Hepatocyte (in vitro differentiated cells): ENCODE data around the gene SKA3. TPM values are rescaled to one million over a fixed set of nuclear protein-coding genes. Genes with fewer than 3 reads are reported as not detected.
A peak's percentile ranks its signal among the peaks of the same experiment; 100 is the strongest.
"Not testable (repeated sequence)": the region's sequence is repeated elsewhere in the genome, so short reads cannot be mapped to it uniquely, and the experiment has no call there.

ENCODE experiments used
- DNase-seq: peaks from one replicate; pipeline ENCODE4 v3.0.0-alpha.2; 2016; ENCODE audit warnings: low spot score
- H2AFZ ChIP-seq: fragments of 200-600 bp; sonication (generic); 2 replicates; pipeline ENCODE4 v1.6.0; 2016; ENCODE audit warnings: antibody characterized with exemption, mild to moderate bottlenecking
- H3K27ac ChIP-seq: fragments of 200-600 bp; sonication (generic); 2 replicates; pipeline ENCODE4 v1.5.1; 2016; ENCODE audit warnings: mild to moderate bottlenecking
- H3K27me3 ChIP-seq: fragments of 200-600 bp; sonication (generic); 2 replicates; pipeline ENCODE4 v1.6.1; 2016
- H3K36me3 ChIP-seq: fragments of 200-600 bp; sonication (generic); replicated peaks from 2 replicates; pipeline ENCODE4 v1.5.1; 2016; ENCODE audit warnings: low read depth; ENCODE audit not compliant: insufficient read depth
- H3K4me1 ChIP-seq: fragments of 200-600 bp; sonication (generic); 2 replicates; pipeline ENCODE4 v1.5.1; 2016; ENCODE audit warnings: mild to moderate bottlenecking, moderate library complexity; ENCODE audit not compliant: insufficient read depth
- H3K4me2 ChIP-seq: fragments of 200-600 bp; sonication (generic); 2 replicates; pipeline ENCODE4 v1.6.0; 2016
- H3K4me3 ChIP-seq: fragments of 200-600 bp; sonication (generic); 2 replicates; pipeline ENCODE4 v1.5.1; 2016; ENCODE audit warnings: mild to moderate bottlenecking
- H3K79me2 ChIP-seq: fragments of 200-600 bp; sonication (generic); 2 replicates; pipeline ENCODE4 v1.6.0; 2017; ENCODE audit warnings: mild to moderate bottlenecking
- H3K9me2 ChIP-seq: fragments of 200-600 bp; sonication (generic); replicated peaks from 2 replicates; pipeline ENCODE4 v1.6.0; 2017; ENCODE audit warnings: mild to moderate bottlenecking; ENCODE audit not compliant: insufficient read depth
- H3K9me3 ChIP-seq: fragments of 200-600 bp; sonication (generic); 2 replicates; pipeline ENCODE4 v1.5.1; 2016; ENCODE audit warnings: low read depth, mild to moderate bottlenecking
- H4K20me1 ChIP-seq: fragments of 200-600 bp; sonication (generic); 2 replicates; pipeline ENCODE4 v1.6.0; 2016; ENCODE audit warnings: mild to moderate bottlenecking; ENCODE audit not compliant: insufficient read depth, poor library complexity, severe bottlenecking
- CTCF ChIP-seq: fragments of 200-600 bp; sonication (generic); IDR thresholded peaks from 2 replicates; pipeline ENCODE4 v1.5.1; 2016; ENCODE audit warnings: antibody characterized with exemption, mild to moderate bottlenecking; ENCODE audit not compliant: poor library complexity
- EZH2 ChIP-seq: fragments of 200-600 bp; sonication (generic); IDR thresholded peaks from 2 replicates; pipeline ENCODE4 v1.6.1; 2016; ENCODE audit warnings: antibody characterized with exemption, mild to moderate bottlenecking, borderline replicate concordance
- EZH2phosphoT487 ChIP-seq: fragments of 200-600 bp; sonication (generic); IDR thresholded peaks from one replicate; pipeline ENCODE4 v1.6.1; 2018; ENCODE audit warnings: antibody characterized with exemption, mild to moderate bottlenecking, low read depth, moderate library complexity; ENCODE audit not compliant: unreplicated experiment, severe bottlenecking
- WGBS: methylation state at CpG from one replicate; pipeline ENCODE4 v1.1.6; 2016; ENCODE audit warnings: low lambda C conversion rate; ENCODE audit errors: missing lambda C conversion rate; 5-methylcytosine and 5-hydroxymethylcytosine counted together
- polyA plus RNA-seq: library from polyadenylated mRNA; unstranded; fragments of >200 nt; fragmentation: Nextera tagmentation; extraction: Ambion mirVana; gene quantifications from 2 replicates; pipeline ENCODE4 v1.2.1, GENCODE V29; 2016
- total RNA-seq: library from RNA; depleted of rRNA; stranded (reverse); fragments of >200 nt; gene quantifications from 2 replicates; pipeline ENCODE4 v1.2.3, GENCODE V29; 2014

The SKA3 gene
- total and polyA plus RNA-seq, 2 experiments from 2014 or later, result 4.9 to 5.6 TPM

GRCh38 chr13:21175656-21176214, 617 bp downstream of the SKA3 start:
- H3K79me2 ChIP-seq, result peaks cover 39% of the 10 kb centered on the region
- 4% methylated on average over 13 of the region's 13 CpGs for WGBS
- H4K20me1 ChIP-seq, result no peaks in the 10 kb centered on the region
- peak overlapping the region; percentile 78 for H3K4me2 ChIP-seq
- TF ChIP-seq EZH2phosphoT487 (no peak), CTCF (no peak), EZH2 (no peak)
- H3K36me3 ChIP-seq, result no peaks in the 10 kb centered on the region
- peak overlapping the region; percentile 46 for H3K27ac ChIP-seq
- H3K9me2 ChIP-seq, result no peaks in the 10 kb centered on the region
- DNase-seq, result no peak
- H2AFZ ChIP-seq, result peak overlapping the region; percentile 84
- peaks cover 11% of the 10 kb centered on the region for H3K4me1 ChIP-seq
- no peaks in the 10 kb centered on the region for H3K27me3 ChIP-seq
- H3K9me3 ChIP-seq, result no peaks in the 10 kb centered on the region
- peak overlapping the region; percentile 68 for H3K4me3 ChIP-seq

GRCh38 chr13:21173767-21174166, 2.6 kb downstream of the SKA3 start:
- not testable (repeated sequence) for H3K27ac ChIP-seq, H3K4me3 ChIP-seq, H3K4me2 ChIP-seq, H4K20me1 ChIP-seq, H3K9me3 ChIP-seq, H3K36me3 ChIP-seq, DNase-seq, H2AFZ ChIP-seq, H3K27me3 ChIP-seq, H3K9me2 ChIP-seq
- Histone ChIP-seq H3K4me1 (peaks cover 11% of the 10 kb centered on the region), H3K79me2 (peaks cover 33% of the 10 kb centered on the region)
- 0% methylated on average over 1 of the region's 1 CpG for WGBS

- Histone ChIP-seq H3K4me1 (no peaks in the 10 kb centered on the region), H3K36me3 (no peaks in the 10 kb centered on the region), H3K9me2 (no peaks in the 10 kb centered on the region), H3K27me3 (no peaks in the 10 kb centered on the region), H3K4me3 (no peak overlapping the region), H2AFZ (no peak overlapping the region), H3K9me3 (no peaks in the 10 kb centered on the region), H3K79me2 (peaks cover 16% of the 10 kb centered on the region), H4K20me1 (no peaks in the 10 kb centered on the region), H3K27ac (no peak overlapping the region), H3K4me2 (no peak overlapping the region)
- TF ChIP-seq EZH2phosphoT487 (no peak), CTCF (no peak), EZH2 (no peak)
- no peak for DNase-seq
- whole genome bisulfite sequencing, result 96% methylated on average over 9 of the region's 9 CpGs
These were observed 4.9 kb downstream of the SKA3 start for GRCh38 chr13:21171420-21171819.

GRCh38 chr13:21165606-21166005, 10.7 kb downstream of the SKA3 start:
- not testable (repeated sequence) for H3K4me2 ChIP-seq, H3K4me1 ChIP-seq, H3K79me2 ChIP-seq, H3K4me3 ChIP-seq, H3K9me3 ChIP-seq, H4K20me1 ChIP-seq, H3K9me2 ChIP-seq, H3K27me3 ChIP-seq, H3K36me3 ChIP-seq, DNase-seq, H2AFZ ChIP-seq, H3K27ac ChIP-seq
- WGBS, result 87% methylated on average over 4 of the region's 4 CpGs
